IMR-90 (cell line): ENCODE data around the gene ADAP1. TPM values are rescaled to one million over a fixed set of nuclear protein-coding genes. Genes with fewer than 3 reads are reported as not detected.

ENCODE experiments used
- CEBPB ChIP-seq: IDR thresholded peaks from 2 replicates; pipeline ENCODE4 v1.6.1; 2012; ENCODE audit warnings: low read depth, low read length, improper control_type of control experiment
- CTCF ChIP-seq: conservative IDR thresholded peaks from 2 replicates; pipeline ENCODE4 v1.5.1; 2012; ENCODE audit warnings: mild to moderate bottlenecking, low read depth, low read length, improper control_type of control experiment
- polyA plus RNA-seq, 3 experiments: library from polyadenylated mRNA; depleted of rRNA; stranded (reverse); fragments of >200 nt; gene quantifications; 2 replicates each; pipeline ENCODE4 v1.2.3, GENCODE V29; 2012; ENCODE audit warnings: low replicate concordance in 1 of 3
- total RNA-seq: library from RNA; depleted of rRNA; stranded (reverse); fragments of >200 nt; gene quantifications from 2 replicates; pipeline ENCODE4 v1.2.3, GENCODE V29; 2012

The ADAP1 gene
- total and polyA plus RNA-seq, 2 of the 4 experiments (the other 2 are of a cell fraction): 1.4 to 2.0 TPM

GRCh38 chr7:949021-949934 lies 5.2 kb downstream of the ADAP1 start (continued):
- no peak for TF ChIP-seq CTCF
- TF ChIP-seq CEBPB: no peak
